ENCODE measurements around the gene NR2C1. TPM values are rescaled to one million over a fixed set of nuclear protein-coding genes. Genes with fewer than 3 reads are reported as not detected.

The NR2C1 gene
- total RNA-seq, 1 donor from 2014 or later, result 39.3 TPM

DNA sequence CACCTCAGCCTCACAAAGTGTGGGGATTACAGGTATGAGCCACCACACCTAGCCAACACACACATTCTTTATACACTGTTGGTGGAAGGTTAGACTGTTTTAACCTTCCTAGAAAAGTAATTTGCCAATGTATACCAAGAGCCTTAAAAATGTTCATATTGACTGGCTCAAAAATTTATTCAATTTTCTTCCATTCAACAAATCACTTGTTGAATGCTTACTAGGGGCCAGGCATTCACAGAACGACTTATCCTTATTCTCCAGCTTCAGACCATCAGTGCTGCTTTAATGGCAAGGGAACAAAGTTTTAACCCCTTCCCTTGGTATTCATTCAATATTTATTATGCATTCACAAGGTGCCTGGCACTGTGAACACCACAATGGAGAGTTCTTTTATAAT lies 3.0 kb downstream of the NR2C1 start:
- peaks cover 20% of the 10 kb centered on the region for H3K4me1 Mint-ChIP-seq
- H3K27ac Mint-ChIP-seq (ENCODE audit: unreplicated experiment), result no peak overlapping the region
- no peak for DNase-seq (ENCODE audit: low read depth, low spot score)
- H3K9me3 Mint-ChIP-seq, result no peaks in the 10 kb centered on the region
- H3K36me3 Mint-ChIP-seq (ENCODE audit: low read depth), result peaks cover 5% of the 10 kb centered on the region
- no peaks in the 10 kb centered on the region for H3K27me3 Mint-ChIP-seq (ENCODE audit: low read depth)
- TF ChIP-seq, protein P1, sequence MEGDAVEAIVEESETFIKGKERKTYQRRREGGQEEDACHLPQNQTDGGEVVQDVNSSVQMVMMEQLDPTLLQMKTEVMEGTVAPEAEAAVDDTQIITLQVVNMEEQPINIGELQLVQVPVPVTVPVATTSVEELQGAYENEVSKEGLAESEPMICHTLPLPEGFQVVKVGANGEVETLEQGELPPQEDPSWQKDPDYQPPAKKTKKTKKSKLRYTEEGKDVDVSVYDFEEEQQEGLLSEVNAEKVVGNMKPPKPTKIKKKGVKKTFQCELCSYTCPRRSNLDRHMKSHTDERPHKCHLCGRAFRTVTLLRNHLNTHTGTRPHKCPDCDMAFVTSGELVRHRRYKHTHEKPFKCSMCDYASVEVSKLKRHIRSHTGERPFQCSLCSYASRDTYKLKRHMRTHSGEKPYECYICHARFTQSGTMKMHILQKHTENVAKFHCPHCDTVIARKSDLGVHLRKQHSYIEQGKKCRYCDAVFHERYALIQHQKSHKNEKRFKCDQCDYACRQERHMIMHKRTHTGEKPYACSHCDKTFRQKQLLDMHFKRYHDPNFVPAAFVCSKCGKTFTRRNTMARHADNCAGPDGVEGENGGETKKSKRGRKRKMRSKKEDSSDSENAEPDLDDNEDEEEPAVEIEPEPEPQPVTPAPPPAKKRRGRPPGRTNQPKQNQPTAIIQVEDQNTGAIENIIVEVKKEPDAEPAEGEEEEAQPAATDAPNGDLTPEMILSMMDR (conservative IDR thresholded peaks at IDR 0.05), result no peak
- peak overlapping the region; percentile 39 for H3K4me3 Mint-ChIP-seq

DNA sequence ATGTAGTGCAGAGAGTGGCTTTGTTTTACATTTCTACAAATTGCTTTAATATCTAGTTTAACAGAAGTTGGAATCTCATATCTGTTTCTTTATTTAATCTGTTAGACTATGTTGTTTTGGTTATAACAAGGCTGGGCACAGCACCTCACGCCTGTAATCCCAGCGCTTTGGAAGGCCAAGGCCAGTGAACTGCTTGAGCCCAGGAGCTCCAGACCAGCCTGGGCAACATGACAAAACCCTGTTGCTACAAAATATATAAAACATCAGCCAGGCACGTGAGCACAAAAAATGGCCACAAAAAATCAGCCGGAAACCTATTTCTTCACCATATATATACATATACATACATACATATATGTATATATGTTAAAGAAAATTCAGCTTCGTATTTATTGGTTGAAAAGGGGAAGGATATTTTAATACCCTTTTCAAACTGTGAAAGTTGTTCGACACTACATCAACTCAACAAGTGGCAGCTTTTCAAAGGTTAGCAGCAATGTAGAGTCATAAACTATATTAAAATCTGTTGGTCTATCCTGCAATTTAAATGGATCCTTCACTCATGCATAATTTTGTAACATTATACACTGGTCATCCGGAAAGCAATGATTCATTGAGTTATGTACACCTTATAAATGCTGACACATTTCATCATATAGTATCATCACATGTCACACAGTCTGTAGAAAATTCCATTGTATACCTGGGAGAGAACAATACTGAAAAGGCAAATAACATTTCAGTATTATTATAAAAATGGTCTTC lies 7.1 kb downstream of the NR2C1 start:
- Mint-ChIP-seq H3K36me3 (ENCODE audit: low read depth) (peaks cover 10% of the 10 kb centered on the region), H3K4me3 (no peak overlapping the region), H3K27ac (ENCODE audit: unreplicated experiment) (no peak overlapping the region), H3K4me1 (peaks cover 5% of the 10 kb centered on the region), H3K27me3 (ENCODE audit: low read depth) (no peaks in the 10 kb centered on the region), H3K9me3 (no peaks in the 10 kb centered on the region)
- no peak for DNase-seq (ENCODE audit: low read depth, low spot score)
- TF ChIP-seq, protein P1 (conservative IDR thresholded peaks at IDR 0.05), result no peak

DNA sequence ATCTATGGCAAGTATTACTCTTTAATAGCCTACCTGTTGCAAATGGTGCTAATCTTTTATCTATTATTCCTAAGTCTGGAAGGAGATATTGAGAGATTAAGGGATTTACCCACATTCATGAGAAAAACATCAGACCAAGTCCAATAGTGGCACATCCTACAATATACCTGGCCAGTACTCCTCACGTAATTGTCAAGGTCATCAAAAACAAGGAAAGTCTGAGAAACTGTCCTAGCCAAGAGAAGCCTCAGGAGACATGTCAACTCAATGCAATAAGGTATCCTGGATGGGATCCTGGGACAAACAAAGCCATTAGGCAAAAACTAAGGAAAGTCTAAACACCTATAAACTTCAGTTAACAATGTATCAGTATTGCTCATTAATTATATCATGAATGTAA lies 12.5 kb downstream of the NR2C1 start:
- H3K36me3 Mint-ChIP-seq (ENCODE audit: low read depth), result peaks cover 7% of the 10 kb centered on the region
- H3K9me3 Mint-ChIP-seq, result no peaks in the 10 kb centered on the region
- TF ChIP-seq, protein P1 (conservative IDR thresholded peaks at IDR 0.05), result no peak
- H3K27me3 Mint-ChIP-seq (ENCODE audit: low read depth), result no peaks in the 10 kb centered on the region
- no peak for DNase-seq (ENCODE audit: low read depth, low spot score)
- H3K4me1 Mint-ChIP-seq, result no peaks in the 10 kb centered on the region
- H3K4me3 Mint-ChIP-seq, result no peak overlapping the region
- no peak overlapping the region for H3K27ac Mint-ChIP-seq (ENCODE audit: unreplicated experiment)

DNA sequence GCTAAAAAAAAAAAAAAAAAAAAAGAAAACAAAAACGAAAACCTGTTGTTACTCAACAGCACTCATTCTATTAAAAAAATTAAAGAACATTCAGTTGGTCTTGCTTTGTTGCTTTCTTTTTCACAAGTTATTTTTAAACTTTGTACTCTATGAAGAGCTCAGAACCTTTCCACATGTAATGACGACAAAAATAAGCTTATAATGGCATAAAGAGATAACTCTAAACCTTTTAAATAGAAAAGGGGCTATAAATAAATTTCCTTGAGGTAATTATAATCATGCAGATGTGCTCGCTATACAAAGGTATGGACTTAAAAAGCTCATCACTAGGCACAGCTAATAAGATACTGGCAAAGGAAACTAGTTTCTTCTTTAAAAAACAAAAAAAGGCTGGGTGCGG lies 13.4 kb downstream of the NR2C1 start:
- no peaks in the 10 kb centered on the region for H3K27me3 Mint-ChIP-seq (ENCODE audit: low read depth)
- no peak for DNase-seq (ENCODE audit: low read depth, low spot score)
- H3K36me3 Mint-ChIP-seq (ENCODE audit: low read depth), result peaks cover 7% of the 10 kb centered on the region
- no peak overlapping the region for H3K4me3 Mint-ChIP-seq
- no peak overlapping the region for H3K27ac Mint-ChIP-seq (ENCODE audit: unreplicated experiment)
- H3K4me1 Mint-ChIP-seq, result peaks cover 4% of the 10 kb centered on the region
- TF ChIP-seq, protein P1 (conservative IDR thresholded peaks at IDR 0.05), result no peak
- no peaks in the 10 kb centered on the region for H3K9me3 Mint-ChIP-seq

DNA sequence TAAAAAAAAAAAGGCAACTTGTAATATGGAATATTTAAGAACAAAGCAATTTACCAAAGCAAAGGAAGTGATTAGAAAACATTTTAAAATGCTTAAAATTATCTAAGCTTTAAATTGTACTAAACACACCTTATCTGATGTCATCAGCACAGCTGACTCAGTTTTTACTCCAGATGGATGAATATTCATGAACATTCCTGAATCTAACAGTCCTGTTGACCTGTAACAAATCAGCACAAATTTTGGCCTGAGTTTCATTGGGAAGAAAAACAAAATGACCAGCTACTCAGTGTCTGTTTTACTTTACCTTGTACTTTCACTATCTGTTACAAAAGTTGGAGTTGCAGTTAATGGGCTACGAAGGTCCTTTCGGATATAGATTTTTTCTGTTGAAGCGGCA lies 16.0 kb downstream of the NR2C1 start:
- no peaks in the 10 kb centered on the region for H3K9me3 Mint-ChIP-seq
- H3K4me1 Mint-ChIP-seq, result peaks cover 7% of the 10 kb centered on the region
- TF ChIP-seq, protein P1 (conservative IDR thresholded peaks at IDR 0.05), result no peak
- no peak for DNase-seq (ENCODE audit: low read depth, low spot score)
- H3K36me3 Mint-ChIP-seq (ENCODE audit: low read depth), result peaks cover 5% of the 10 kb centered on the region
- H3K4me3 Mint-ChIP-seq, result no peak overlapping the region
- no peaks in the 10 kb centered on the region for H3K27me3 Mint-ChIP-seq (ENCODE audit: low read depth)
- no peak overlapping the region for H3K27ac Mint-ChIP-seq (ENCODE audit: unreplicated experiment)

All from neural crest cell (in vitro differentiated cells).